ENCODE measurements around the gene STPG3. TPM values are rescaled to one million over a fixed set of nuclear protein-coding genes. Genes with fewer than 3 reads are reported as not detected.

STPG3 gene
- total and polyA plus RNA-seq, 2 of the 13 experiments (the other 11 are each of a cell fraction or from before 2014, with no cell fraction given) = not detected

DNA sequence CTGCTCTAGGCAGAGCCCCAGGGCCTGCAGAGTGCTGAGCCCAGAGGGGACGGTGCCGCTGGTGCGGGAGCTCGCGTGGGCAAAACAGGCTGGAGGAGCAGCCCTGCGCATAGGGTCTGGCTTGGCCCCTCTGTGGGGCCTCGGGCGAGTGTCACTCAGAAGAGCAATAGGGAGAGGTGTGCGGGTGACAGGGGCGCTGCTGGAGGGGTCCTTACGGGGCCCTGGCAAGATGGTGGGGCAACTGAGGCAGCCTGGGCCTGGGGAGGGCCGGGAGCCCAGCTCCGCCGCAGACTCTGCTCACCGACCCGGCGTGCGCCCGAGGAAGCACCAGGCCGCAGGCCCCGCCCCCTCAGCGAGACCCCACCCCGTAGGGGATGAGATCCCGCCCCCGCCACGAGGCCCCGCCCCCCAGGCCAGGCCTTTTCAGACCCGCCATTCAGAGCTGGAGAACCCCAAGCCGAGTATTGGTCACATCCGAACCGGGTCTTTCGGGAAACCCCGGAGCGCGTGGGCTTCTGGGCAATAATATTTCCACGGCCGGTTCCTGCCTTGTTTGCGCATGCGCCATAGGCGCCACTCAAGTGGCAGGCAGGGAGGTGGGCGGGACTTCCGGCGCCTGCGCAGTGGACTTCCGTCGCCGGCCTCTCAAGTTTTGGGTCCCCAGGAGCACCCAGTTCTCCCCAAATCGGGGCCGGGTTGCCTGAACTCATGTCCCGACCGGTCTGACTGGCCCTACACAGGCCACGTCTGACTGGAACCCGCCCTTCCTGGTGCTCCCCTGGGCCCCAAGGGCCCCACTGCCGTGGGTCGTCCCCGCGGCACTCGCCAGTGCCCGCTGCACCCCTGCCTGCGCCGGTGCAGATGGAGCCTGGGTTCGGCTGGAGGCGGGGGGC is 27.8 kb upstream of the STPG3 start (continued):
- TF ChIP-seq ZFP36 (IDR thresholded peaks at IDR 0.05; ENCODE audit: borderline replicate concordance, low read depth, low read length, partially characterized antibody) (no peak), HDAC6 (IDR thresholded peaks at IDR 0.05; ENCODE audit: low read depth, low read length) (no peak), PAX8 (CRISPR knock-in tag; IDR thresholded peaks at IDR 0.05; ENCODE audit: borderline replicate concordance) (no peak), RCOR2 (CRISPR knock-in tag; IDR thresholded peaks at IDR 0.05) (no peak), TAF1 (CRISPR knock-in tag; IDR thresholded peaks at IDR 0.05) (0 out of 2 replicates have a peak, but pooled peaks have one; percentile 18), NFYB (CRISPR knock-in tag; IDR thresholded peaks at IDR 0.05) (peak; percentile 70), YY1 (IDR thresholded peaks at IDR 0.05; ENCODE audit: insufficient read depth, insufficient replicate concordance, low read depth, low read length) (peak; percentile 84), FOSL2 (CRISPR knock-in tag; IDR thresholded peaks at IDR 0.05) (no peak), TBL1XR1 (IDR thresholded peaks at IDR 0.05; ENCODE audit: borderline replicate concordance, low read length, partially characterized antibody) (no peak), SRSF9 (IDR thresholded peaks at IDR 0.05; ENCODE audit: borderline replicate concordance, insufficient read depth, low read depth, low read length, poor library complexity, severe bottlenecking) (no peak), NKX3-1 (CRISPR knock-in tag; IDR thresholded peaks at IDR 0.05) (no peak), ZMYM3 (CRISPR knock-in tag; IDR thresholded peaks at IDR 0.05) (no peak)
- TF ChIP-seq, protein P1, sequence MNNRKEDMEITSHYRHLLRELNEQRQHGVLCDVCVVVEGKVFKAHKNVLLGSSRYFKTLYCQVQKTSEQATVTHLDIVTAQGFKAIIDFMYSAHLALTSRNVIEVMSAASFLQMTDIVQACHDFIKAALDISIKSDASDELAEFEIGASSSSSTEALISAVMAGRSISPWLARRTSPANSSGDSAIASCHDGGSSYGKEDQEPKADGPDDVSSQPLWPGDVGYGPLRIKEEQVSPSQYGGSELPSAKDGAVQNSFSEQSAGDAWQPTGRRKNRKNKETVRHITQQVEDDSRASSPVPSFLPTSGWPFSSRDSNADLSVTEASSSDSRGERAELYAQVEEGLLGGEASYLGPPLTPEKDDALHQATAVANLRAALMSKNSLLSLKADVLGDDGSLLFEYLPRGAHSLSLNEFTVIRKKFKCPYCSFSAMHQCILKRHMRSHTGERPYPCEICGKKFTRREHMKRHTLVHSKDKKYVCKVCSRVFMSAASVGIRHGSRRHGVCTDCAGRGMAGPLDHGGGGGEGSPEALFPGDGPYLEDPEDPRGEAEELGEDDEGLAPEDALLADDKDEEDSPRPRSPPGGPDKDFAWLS (CRISPR knock-in tag; IDR thresholded peaks at IDR 0.05; ENCODE audit: borderline replicate concordance) = no peak
- TF ChIP-seq, protein P2, sequence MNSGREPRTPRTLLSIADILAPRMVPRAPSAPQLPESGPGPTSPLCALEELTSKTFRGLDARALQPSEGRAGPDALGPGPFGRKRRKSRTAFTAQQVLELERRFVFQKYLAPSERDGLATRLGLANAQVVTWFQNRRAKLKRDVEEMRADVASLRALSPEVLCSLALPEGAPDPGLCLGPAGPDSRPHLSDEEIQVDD (CRISPR knock-in tag; IDR thresholded peaks at IDR 0.05; ENCODE audit: borderline replicate concordance) = no peak
- TF ChIP-seq, protein P3, sequence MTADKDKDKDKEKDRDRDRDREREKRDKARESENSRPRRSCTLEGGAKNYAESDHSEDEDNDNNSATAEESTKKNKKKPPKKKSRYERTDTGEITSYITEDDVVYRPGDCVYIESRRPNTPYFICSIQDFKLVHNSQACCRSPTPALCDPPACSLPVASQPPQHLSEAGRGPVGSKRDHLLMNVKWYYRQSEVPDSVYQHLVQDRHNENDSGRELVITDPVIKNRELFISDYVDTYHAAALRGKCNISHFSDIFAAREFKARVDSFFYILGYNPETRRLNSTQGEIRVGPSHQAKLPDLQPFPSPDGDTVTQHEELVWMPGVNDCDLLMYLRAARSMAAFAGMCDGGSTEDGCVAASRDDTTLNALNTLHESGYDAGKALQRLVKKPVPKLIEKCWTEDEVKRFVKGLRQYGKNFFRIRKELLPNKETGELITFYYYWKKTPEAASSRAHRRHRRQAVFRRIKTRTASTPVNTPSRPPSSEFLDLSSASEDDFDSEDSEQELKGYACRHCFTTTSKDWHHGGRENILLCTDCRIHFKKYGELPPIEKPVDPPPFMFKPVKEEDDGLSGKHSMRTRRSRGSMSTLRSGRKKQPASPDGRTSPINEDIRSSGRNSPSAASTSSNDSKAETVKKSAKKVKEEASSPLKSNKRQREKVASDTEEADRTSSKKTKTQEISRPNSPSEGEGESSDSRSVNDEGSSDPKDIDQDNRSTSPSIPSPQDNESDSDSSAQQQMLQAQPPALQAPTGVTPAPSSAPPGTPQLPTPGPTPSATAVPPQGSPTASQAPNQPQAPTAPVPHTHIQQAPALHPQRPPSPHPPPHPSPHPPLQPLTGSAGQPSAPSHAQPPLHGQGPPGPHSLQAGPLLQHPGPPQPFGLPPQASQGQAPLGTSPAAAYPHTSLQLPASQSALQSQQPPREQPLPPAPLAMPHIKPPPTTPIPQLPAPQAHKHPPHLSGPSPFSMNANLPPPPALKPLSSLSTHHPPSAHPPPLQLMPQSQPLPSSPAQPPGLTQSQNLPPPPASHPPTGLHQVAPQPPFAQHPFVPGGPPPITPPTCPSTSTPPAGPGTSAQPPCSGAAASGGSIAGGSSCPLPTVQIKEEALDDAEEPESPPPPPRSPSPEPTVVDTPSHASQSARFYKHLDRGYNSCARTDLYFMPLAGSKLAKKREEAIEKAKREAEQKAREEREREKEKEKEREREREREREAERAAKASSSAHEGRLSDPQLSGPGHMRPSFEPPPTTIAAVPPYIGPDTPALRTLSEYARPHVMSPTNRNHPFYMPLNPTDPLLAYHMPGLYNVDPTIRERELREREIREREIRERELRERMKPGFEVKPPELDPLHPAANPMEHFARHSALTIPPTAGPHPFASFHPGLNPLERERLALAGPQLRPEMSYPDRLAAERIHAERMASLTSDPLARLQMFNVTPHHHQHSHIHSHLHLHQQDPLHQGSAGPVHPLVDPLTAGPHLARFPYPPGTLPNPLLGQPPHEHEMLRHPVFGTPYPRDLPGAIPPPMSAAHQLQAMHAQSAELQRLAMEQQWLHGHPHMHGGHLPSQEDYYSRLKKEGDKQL (CRISPR knock-in tag; IDR thresholded peaks at IDR 0.05; ENCODE audit: low read depth) = no peak
- TF ChIP-seq, protein P4, sequence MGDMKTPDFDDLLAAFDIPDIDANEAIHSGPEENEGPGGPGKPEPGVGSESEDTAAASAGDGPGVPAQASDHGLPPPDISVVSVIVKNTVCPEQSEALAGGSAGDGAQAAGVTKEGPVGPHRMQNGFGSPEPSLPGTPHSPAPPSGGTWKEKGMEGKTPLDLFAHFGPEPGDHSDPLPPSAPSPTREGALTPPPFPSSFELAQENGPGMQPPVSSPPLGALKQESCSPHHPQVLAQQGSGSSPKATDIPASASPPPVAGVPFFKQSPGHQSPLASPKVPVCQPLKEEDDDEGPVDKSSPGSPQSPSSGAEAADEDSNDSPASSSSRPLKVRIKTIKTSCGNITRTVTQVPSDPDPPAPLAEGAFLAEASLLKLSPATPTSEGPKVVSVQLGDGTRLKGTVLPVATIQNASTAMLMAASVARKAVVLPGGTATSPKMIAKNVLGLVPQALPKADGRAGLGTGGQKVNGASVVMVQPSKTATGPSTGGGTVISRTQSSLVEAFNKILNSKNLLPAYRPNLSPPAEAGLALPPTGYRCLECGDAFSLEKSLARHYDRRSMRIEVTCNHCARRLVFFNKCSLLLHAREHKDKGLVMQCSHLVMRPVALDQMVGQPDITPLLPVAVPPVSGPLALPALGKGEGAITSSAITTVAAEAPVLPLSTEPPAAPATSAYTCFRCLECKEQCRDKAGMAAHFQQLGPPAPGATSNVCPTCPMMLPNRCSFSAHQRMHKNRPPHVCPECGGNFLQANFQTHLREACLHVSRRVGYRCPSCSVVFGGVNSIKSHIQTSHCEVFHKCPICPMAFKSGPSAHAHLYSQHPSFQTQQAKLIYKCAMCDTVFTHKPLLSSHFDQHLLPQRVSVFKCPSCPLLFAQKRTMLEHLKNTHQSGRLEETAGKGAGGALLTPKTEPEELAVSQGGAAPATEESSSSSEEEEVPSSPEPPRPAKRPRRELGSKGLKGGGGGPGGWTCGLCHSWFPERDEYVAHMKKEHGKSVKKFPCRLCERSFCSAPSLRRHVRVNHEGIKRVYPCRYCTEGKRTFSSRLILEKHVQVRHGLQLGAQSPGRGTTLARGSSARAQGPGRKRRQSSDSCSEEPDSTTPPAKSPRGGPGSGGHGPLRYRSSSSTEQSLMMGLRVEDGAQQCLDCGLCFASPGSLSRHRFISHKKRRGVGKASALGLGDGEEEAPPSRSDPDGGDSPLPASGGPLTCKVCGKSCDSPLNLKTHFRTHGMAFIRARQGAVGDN (CRISPR knock-in tag; IDR thresholded peaks at IDR 0.05) = peak; percentile 67

Measured in HepG2 (cell line).